ENCODE results near the gene XXYLT1.

DNA sequence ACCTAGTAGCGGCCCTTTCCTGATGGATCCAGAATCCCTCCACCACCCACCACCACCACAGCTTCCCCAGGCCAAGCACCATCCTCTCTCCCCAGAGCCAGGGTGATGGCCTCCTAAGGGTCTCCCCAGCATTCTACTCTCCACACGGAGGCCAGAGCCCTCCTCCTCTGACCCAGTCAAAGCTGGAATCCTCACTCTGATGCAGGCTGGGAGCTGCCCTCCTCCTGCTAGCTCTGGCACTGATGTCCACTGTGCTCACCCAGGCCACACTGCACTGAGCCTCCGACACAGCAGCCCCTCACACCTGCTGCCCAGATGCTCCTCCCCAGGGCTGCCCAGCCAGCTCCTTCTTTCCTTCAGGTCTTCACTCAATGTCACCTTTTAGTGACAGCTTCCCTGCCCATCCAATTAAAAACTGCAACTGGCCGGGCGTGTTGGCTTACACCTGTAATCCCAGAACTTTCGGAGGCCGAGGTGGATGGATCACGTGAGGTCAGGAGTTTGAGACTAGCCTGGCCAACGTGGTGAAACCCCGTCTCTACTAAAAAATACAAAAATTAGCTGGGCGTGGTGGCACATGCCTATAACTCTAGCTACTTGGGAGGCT lies 21.0 kb downstream of the XXYLT1 start:
- TF ChIP-seq YY1 (IDR thresholded peaks at IDR 0.05; ENCODE audit: insufficient read depth, insufficient read length) (no peak), SUZ12 (IDR thresholded peaks at IDR 0.05; ENCODE audit: extremely low read depth, insufficient read depth, insufficient read length) (no peak)
